ENCODE measurements around the gene LTK. TPM values are rescaled to one million over a fixed set of nuclear protein-coding genes. Genes with fewer than 3 reads are reported as not detected.
A peak's percentile ranks its signal among the peaks of the same experiment; 100 is the strongest.

The LTK gene
- total and polyA plus RNA-seq, 2 experiments from 2014 or later = 0.14 TPM; not detected in 1

DNA sequence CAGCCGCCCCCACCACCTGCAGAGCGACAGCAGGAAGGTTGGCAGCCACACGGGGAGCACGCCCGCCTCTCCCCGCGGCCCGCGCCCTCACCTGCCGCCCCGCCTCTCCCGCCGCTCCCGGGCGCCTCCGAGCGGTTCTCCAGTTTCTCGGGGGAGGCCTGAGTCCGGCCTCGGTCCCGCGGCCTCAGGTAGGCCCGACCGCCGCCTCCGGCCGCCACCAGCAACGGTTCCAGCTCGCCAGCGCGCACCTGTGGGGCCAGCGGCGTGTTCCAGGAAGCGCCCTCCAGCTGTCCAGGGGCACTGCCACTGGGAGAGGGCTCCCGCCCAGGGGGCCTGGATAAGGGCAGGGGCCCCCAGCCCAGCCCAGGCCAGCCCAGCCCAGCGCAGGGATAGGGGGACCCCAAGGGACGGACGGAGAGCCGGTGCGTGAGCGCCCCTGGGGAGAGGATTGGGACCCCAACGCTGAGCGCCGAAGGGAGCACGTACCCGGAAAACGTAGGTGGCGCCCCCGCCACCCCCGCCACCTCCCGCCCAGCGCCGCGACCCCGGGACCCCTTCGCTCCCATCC lies 2.2 kb downstream of the LTK start:
- peaks cover 63% of the 10 kb centered on the region for H3K27me3 Mint-ChIP-seq (ENCODE audit: insufficient read depth, low read depth, poor library complexity)
- Histone ChIP-seq H3K79me2 (replicated peaks; ENCODE audit: insufficient read depth) (no peaks in the 10 kb centered on the region), H3K27me3 (ENCODE audit: insufficient read depth) (peaks cover 91% of the 10 kb centered on the region), H3K4me2 (peak overlapping the region; percentile 93), H4K20me1 (replicated peaks; ENCODE audit: insufficient read depth) (no peaks in the 10 kb centered on the region; the same call in 1 of the 2 replicates), H3F3A (replicated peaks; ENCODE audit: low read depth) (peaks cover 23% of the 10 kb centered on the region), H2AFZ (peak overlapping the region; percentile 94), H3K9me2 (ENCODE audit: insufficient read depth) (no peaks in the 10 kb centered on the region), H3K4me1 (ENCODE audit: insufficient read depth) (0 out of 2 replicates have a peak, but pooled peaks cover 10% of the 10 kb centered on the region), H3K36me3 (ENCODE audit: insufficient read depth) (no peaks in the 10 kb centered on the region), H3K4me3 (peak overlapping the region; percentile 62), H3K27ac (ENCODE audit: low read depth) (no peak overlapping the region)
- ATAC-seq (peak; percentile 44), DNase-seq (ENCODE audit: low spot score) (peak; percentile 67)
- TF ChIP-seq EZH2phosphoT487 (IDR thresholded peaks at IDR 0.05; ENCODE audit: unreplicated experiment) (no peak), STAT1 (IDR thresholded peaks at IDR 0.05; ENCODE audit: unreplicated experiment) (no peak), CREB1 (CRISPR knock-in tag; IDR thresholded peaks at IDR 0.05; ENCODE audit: low read depth) (no peak), ZNF331 (CRISPR knock-in tag; IDR thresholded peaks at IDR 0.05; ENCODE audit: low read depth) (no peak), ZNF114 (CRISPR knock-in tag; IDR thresholded peaks at IDR 0.05) (no peak), JUNB (IDR thresholded peaks at IDR 0.05; ENCODE audit: unreplicated experiment) (no peak), POLR2AphosphoS5 (IDR thresholded peaks at IDR 0.05; ENCODE audit: low read depth) (no peak), EZH2 (IDR thresholded peaks at IDR 0.05; ENCODE audit: low read depth, unreplicated experiment) (peak; percentile 90)
- TF ChIP-seq, protein P1, sequence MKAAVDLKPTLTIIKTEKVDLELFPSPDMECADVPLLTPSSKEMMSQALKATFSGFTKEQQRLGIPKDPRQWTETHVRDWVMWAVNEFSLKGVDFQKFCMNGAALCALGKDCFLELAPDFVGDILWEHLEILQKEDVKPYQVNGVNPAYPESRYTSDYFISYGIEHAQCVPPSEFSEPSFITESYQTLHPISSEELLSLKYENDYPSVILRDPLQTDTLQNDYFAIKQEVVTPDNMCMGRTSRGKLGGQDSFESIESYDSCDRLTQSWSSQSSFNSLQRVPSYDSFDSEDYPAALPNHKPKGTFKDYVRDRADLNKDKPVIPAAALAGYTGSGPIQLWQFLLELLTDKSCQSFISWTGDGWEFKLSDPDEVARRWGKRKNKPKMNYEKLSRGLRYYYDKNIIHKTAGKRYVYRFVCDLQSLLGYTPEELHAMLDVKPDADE (IDR thresholded peaks at IDR 0.05) = no peak
- TF ChIP-seq, protein P2, sequence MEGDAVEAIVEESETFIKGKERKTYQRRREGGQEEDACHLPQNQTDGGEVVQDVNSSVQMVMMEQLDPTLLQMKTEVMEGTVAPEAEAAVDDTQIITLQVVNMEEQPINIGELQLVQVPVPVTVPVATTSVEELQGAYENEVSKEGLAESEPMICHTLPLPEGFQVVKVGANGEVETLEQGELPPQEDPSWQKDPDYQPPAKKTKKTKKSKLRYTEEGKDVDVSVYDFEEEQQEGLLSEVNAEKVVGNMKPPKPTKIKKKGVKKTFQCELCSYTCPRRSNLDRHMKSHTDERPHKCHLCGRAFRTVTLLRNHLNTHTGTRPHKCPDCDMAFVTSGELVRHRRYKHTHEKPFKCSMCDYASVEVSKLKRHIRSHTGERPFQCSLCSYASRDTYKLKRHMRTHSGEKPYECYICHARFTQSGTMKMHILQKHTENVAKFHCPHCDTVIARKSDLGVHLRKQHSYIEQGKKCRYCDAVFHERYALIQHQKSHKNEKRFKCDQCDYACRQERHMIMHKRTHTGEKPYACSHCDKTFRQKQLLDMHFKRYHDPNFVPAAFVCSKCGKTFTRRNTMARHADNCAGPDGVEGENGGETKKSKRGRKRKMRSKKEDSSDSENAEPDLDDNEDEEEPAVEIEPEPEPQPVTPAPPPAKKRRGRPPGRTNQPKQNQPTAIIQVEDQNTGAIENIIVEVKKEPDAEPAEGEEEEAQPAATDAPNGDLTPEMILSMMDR (conservative IDR thresholded peaks at IDR 0.05; ENCODE audit: low read depth in 2 of 2) = peak in 1 of 2 experiments; percentile 16; a peak in 2 of 4 replicates
- TF ChIP-seq, protein P3, sequence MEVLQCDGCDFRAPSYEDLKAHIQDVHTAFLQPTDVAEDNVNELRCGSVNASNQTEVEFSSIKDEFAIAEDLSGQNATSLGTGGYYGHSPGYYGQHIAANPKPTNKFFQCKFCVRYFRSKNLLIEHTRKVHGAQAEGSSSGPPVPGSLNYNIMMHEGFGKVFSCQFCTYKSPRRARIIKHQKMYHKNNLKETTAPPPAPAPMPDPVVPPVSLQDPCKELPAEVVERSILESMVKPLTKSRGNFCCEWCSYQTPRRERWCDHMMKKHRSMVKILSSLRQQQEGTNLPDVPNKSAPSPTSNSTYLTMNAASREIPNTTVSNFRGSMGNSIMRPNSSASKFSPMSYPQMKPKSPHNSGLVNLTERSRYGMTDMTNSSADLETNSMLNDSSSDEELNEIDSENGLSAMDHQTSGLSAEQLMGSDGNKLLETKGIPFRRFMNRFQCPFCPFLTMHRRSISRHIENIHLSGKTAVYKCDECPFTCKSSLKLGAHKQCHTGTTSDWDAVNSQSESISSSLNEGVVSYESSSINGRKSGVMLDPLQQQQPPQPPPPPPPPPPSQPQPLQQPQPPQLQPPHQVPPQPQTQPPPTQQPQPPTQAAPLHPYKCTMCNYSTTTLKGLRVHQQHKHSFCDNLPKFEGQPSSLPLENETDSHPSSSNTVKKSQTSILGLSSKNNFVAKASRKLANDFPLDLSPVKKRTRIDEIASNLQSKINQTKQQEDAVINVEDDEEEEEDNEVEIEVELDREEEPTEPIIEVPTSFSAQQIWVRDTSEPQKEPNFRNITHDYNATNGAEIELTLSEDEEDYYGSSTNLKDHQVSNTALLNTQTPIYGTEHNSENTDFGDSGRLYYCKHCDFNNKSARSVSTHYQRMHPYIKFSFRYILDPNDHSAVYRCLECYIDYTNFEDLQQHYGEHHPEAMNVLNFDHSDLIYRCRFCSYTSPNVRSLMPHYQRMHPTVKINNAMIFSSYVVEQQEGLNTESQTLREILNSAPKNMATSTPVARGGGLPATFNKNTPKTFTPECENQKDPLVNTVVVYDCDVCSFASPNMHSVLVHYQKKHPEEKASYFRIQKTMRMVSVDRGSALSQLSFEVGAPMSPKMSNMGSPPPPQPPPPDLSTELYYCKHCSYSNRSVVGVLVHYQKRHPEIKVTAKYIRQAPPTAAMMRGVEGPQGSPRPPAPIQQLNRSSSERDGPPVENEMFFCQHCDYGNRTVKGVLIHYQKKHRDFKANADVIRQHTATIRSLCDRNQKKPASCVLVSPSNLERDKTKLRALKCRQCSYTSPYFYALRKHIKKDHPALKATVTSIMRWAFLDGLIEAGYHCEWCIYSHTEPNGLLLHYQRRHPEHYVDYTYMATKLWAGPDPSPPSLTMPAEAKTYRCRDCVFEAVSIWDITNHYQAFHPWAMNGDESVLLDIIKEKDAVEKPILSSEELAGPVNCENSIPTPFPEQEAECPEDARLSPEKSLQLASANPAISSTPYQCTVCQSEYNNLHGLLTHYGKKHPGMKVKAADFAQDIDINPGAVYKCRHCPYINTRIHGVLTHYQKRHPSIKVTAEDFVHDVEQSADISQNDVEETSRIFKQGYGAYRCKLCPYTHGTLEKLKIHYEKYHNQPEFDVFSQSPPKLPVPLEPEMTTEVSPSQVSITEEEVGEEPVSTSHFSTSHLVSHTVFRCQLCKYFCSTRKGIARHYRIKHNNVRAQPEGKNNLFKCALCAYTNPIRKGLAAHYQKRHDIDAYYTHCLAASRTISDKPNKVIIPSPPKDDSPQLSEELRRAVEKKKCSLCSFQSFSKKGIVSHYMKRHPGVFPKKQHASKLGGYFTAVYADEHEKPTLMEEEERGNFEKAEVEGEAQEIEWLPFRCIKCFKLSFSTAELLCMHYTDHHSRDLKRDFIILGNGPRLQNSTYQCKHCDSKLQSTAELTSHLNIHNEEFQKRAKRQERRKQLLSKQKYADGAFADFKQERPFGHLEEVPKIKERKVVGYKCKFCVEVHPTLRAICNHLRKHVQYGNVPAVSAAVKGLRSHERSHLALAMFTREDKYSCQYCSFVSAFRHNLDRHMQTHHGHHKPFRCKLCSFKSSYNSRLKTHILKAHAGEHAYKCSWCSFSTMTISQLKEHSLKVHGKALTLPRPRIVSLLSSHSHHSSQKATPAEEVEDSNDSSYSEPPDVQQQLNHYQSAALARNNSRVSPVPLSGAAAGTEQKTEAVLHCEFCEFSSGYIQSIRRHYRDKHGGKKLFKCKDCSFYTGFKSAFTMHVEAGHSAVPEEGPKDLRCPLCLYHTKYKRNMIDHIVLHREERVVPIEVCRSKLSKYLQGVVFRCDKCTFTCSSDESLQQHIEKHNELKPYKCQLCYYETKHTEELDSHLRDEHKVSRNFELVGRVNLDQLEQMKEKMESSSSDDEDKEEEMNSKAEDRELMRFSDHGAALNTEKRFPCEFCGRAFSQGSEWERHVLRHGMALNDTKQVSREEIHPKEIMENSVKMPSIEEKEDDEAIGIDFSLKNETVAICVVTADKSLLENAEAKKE (CRISPR knock-in tag; IDR thresholded peaks at IDR 0.05) = no peak
- TF ChIP-seq, protein P4, sequence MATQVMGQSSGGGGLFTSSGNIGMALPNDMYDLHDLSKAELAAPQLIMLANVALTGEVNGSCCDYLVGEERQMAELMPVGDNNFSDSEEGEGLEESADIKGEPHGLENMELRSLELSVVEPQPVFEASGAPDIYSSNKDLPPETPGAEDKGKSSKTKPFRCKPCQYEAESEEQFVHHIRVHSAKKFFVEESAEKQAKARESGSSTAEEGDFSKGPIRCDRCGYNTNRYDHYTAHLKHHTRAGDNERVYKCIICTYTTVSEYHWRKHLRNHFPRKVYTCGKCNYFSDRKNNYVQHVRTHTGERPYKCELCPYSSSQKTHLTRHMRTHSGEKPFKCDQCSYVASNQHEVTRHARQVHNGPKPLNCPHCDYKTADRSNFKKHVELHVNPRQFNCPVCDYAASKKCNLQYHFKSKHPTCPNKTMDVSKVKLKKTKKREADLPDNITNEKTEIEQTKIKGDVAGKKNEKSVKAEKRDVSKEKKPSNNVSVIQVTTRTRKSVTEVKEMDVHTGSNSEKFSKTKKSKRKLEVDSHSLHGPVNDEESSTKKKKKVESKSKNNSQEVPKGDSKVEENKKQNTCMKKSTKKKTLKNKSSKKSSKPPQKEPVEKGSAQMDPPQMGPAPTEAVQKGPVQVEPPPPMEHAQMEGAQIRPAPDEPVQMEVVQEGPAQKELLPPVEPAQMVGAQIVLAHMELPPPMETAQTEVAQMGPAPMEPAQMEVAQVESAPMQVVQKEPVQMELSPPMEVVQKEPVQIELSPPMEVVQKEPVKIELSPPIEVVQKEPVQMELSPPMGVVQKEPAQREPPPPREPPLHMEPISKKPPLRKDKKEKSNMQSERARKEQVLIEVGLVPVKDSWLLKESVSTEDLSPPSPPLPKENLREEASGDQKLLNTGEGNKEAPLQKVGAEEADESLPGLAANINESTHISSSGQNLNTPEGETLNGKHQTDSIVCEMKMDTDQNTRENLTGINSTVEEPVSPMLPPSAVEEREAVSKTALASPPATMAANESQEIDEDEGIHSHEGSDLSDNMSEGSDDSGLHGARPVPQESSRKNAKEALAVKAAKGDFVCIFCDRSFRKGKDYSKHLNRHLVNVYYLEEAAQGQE (IDR thresholded peaks at IDR 0.05; ENCODE audit: unreplicated experiment) = no peak
- H3K4me1 Mint-ChIP-seq = peaks cover 8% of the 10 kb centered on the region; the same call in 1 of the 3 replicates
- 0 out of 3 replicates have a peak, but pooled peaks cover 2% of the 10 kb centered on the region for H3K36me3 Mint-ChIP-seq (ENCODE audit: low read depth)
- H3K27ac Mint-ChIP-seq = no peak overlapping the region
- no peak overlapping the region for H3K4me3 Mint-ChIP-seq
- H3K9me3 Mint-ChIP-seq = no peaks in the 10 kb centered on the region
